Hepatocyte (in vitro differentiated cells): Measurements from ENCODE around the gene TRPM3. TPM values are rescaled to one million over a fixed set of nuclear protein-coding genes. Genes with fewer than 3 reads are reported as not detected.

ENCODE experiments used
- DNase-seq: peaks from one replicate; pipeline ENCODE4 v3.0.0-alpha.2; 2016; ENCODE audit warnings: low spot score
- H2AFZ ChIP-seq: fragments of 200-600 bp; sonication (generic); 2 replicates; pipeline ENCODE4 v1.6.0; 2016; ENCODE audit warnings: antibody characterized with exemption, mild to moderate bottlenecking
- H3K27ac ChIP-seq: fragments of 200-600 bp; sonication (generic); 2 replicates; pipeline ENCODE4 v1.5.1; 2016; ENCODE audit warnings: mild to moderate bottlenecking
- H3K27me3 ChIP-seq: fragments of 200-600 bp; sonication (generic); 2 replicates; pipeline ENCODE4 v1.6.1; 2016
- H3K36me3 ChIP-seq: fragments of 200-600 bp; sonication (generic); replicated peaks from 2 replicates; pipeline ENCODE4 v1.5.1; 2016; ENCODE audit warnings: low read depth; ENCODE audit not compliant: insufficient read depth
- H3K4me1 ChIP-seq: fragments of 200-600 bp; sonication (generic); 2 replicates; pipeline ENCODE4 v1.5.1; 2016; ENCODE audit warnings: mild to moderate bottlenecking, moderate library complexity; ENCODE audit not compliant: insufficient read depth
- H3K4me2 ChIP-seq: fragments of 200-600 bp; sonication (generic); 2 replicates; pipeline ENCODE4 v1.6.0; 2016
- H3K4me3 ChIP-seq: fragments of 200-600 bp; sonication (generic); 2 replicates; pipeline ENCODE4 v1.5.1; 2016; ENCODE audit warnings: mild to moderate bottlenecking
- H3K79me2 ChIP-seq: fragments of 200-600 bp; sonication (generic); 2 replicates; pipeline ENCODE4 v1.6.0; 2017; ENCODE audit warnings: mild to moderate bottlenecking
- H3K9me2 ChIP-seq: fragments of 200-600 bp; sonication (generic); replicated peaks from 2 replicates; pipeline ENCODE4 v1.6.0; 2017; ENCODE audit warnings: mild to moderate bottlenecking; ENCODE audit not compliant: insufficient read depth
- H3K9me3 ChIP-seq: fragments of 200-600 bp; sonication (generic); 2 replicates; pipeline ENCODE4 v1.5.1; 2016; ENCODE audit warnings: low read depth, mild to moderate bottlenecking
- H4K20me1 ChIP-seq: fragments of 200-600 bp; sonication (generic); 2 replicates; pipeline ENCODE4 v1.6.0; 2016; ENCODE audit warnings: mild to moderate bottlenecking; ENCODE audit not compliant: insufficient read depth, poor library complexity, severe bottlenecking
- EZH2 ChIP-seq: fragments of 200-600 bp; sonication (generic); IDR thresholded peaks from 2 replicates; pipeline ENCODE4 v1.6.1; 2016; ENCODE audit warnings: antibody characterized with exemption, mild to moderate bottlenecking, borderline replicate concordance
- EZH2phosphoT487 ChIP-seq: fragments of 200-600 bp; sonication (generic); IDR thresholded peaks from one replicate; pipeline ENCODE4 v1.6.1; 2018; ENCODE audit warnings: antibody characterized with exemption, mild to moderate bottlenecking, low read depth, moderate library complexity; ENCODE audit not compliant: unreplicated experiment, severe bottlenecking
- WGBS: methylation state at CpG from one replicate; pipeline ENCODE4 v1.1.6; 2016; ENCODE audit warnings: low lambda C conversion rate; ENCODE audit errors: missing lambda C conversion rate; 5-methylcytosine and 5-hydroxymethylcytosine counted together
- polyA plus RNA-seq: library from polyadenylated mRNA; unstranded; fragments of >200 nt; fragmentation: Nextera tagmentation; extraction: Ambion mirVana; gene quantifications from 2 replicates; pipeline ENCODE4 v1.2.1, GENCODE V29; 2016
- total RNA-seq: library from RNA; depleted of rRNA; stranded (reverse); fragments of >200 nt; gene quantifications from 2 replicates; pipeline ENCODE4 v1.2.3, GENCODE V29; 2014
- TF ChIP-seq, protein P1 (sequence below): fragments of 200-600 bp; sonication (generic); IDR thresholded peaks from 2 replicates; pipeline ENCODE4 v1.5.1; 2016; ENCODE audit warnings: antibody characterized with exemption, mild to moderate bottlenecking; ENCODE audit not compliant: poor library complexity

Gene TRPM3
- total and polyA plus RNA-seq, 2 experiments from 2014 or later = 0.60 to 0.68 TPM

DNA sequence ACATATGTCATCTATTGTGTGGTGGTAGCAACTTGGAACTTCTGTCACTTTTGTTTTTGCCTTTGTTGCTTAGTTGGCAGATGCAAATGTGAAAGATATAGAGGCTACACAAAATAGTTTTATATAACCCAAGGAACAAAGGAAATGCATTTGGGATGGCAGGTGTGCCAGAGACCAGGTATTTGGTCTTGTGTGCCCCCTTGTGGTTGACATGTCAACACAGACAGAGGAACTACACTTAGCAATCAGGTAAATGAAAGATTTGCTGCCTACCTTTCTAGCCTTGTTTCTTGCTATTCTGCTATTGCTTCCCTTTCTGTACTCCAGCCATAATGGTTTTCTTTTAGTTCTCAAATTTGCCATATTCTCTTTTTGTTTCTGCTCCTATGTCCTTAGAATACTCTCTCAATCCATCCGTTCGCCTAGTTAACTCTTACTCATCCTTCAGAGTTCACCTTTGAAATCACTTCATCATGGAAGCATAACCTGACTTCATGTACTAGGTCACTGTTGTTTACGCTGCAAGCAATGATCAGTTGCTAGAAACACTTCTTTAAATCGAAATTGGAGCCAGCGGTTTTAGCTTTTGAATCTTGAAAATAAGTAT, 119.5 kb downstream of the TRPM3 start:
- H3K9me3 ChIP-seq = peaks cover 14% of the 10 kb centered on the region
- no peak overlapping the region for H3K4me3 ChIP-seq
- no peak overlapping the region for H2AFZ ChIP-seq
- no peaks in the 10 kb centered on the region for H3K79me2 ChIP-seq
- 79% methylated on average over 5 of the region's 5 CpGs for WGBS
- DNase-seq = peak; percentile 56
- H3K4me1 ChIP-seq = no peaks in the 10 kb centered on the region
- H3K36me3 ChIP-seq = no peaks in the 10 kb centered on the region
- no peak overlapping the region for H3K4me2 ChIP-seq
- TF ChIP-seq, protein P1, sequence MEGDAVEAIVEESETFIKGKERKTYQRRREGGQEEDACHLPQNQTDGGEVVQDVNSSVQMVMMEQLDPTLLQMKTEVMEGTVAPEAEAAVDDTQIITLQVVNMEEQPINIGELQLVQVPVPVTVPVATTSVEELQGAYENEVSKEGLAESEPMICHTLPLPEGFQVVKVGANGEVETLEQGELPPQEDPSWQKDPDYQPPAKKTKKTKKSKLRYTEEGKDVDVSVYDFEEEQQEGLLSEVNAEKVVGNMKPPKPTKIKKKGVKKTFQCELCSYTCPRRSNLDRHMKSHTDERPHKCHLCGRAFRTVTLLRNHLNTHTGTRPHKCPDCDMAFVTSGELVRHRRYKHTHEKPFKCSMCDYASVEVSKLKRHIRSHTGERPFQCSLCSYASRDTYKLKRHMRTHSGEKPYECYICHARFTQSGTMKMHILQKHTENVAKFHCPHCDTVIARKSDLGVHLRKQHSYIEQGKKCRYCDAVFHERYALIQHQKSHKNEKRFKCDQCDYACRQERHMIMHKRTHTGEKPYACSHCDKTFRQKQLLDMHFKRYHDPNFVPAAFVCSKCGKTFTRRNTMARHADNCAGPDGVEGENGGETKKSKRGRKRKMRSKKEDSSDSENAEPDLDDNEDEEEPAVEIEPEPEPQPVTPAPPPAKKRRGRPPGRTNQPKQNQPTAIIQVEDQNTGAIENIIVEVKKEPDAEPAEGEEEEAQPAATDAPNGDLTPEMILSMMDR = peak; percentile 53
- TF ChIP-seq EZH2phosphoT487 = no peak
- no peaks in the 10 kb centered on the region for H4K20me1 ChIP-seq
- no peaks in the 10 kb centered on the region for H3K9me2 ChIP-seq
- no peaks in the 10 kb centered on the region for H3K27me3 ChIP-seq
- H3K27ac ChIP-seq = no peak overlapping the region

DNA sequence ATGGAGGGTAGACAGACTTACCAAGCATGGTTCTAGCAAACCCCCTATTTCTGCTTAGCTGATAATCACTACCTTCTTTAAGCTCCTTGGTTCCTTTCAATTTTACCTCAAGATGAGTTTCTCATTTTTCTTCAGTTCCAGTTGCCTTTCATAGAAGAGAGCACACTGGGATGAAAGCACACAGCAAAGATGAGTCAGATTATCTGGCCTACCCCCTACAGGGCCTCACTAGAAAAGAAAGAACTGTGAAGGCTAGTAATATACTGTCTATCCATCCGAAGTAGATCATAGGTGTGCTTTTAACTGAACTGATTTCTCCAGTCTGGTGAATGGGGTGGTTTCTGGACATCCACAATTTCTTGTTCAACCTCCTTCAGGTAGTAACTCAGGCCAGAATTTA, 122.5 kb downstream of the TRPM3 start:
- H3K36me3 ChIP-seq = no peaks in the 10 kb centered on the region
- no peak overlapping the region for H3K4me2 ChIP-seq
- H3K27ac ChIP-seq = no peak overlapping the region
- H3K79me2 ChIP-seq = no peaks in the 10 kb centered on the region
- no peaks in the 10 kb centered on the region for H3K27me3 ChIP-seq
- WGBS = 73% methylated on average over 1 of the region's 1 CpG
- no peak overlapping the region for H2AFZ ChIP-seq
- no peak for TF ChIP-seq EZH2phosphoT487
- no peak for TF ChIP-seq EZH2
- TF ChIP-seq, protein P1 = no peak
- no peaks in the 10 kb centered on the region for H3K9me3 ChIP-seq
- DNase-seq = no peak
- no peaks in the 10 kb centered on the region for H3K9me2 ChIP-seq
- H3K4me3 ChIP-seq = no peak overlapping the region
- H4K20me1 ChIP-seq = no peaks in the 10 kb centered on the region
- H3K4me1 ChIP-seq = no peaks in the 10 kb centered on the region

DNA sequence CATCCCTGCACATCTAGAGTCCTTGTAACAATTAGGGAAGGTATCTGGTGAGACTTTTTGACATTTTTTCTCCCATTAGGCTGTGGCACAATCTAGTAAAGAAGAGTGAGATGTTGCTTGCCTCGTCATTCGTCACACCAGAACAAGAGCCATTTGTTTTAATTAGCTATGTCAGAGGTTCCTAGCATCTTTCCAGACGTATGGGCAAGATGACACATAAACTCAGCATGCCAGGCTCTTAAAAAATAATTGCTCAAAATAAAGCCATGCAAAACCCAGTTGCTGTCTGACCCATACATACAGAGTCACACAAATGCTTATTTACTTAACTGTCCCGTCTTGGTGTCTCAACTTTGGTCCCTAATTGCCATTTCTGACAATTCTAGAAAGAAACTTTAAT, 125.9 kb downstream of the TRPM3 start:
- TF ChIP-seq, protein P1 = no peak
- TF ChIP-seq EZH2phosphoT487 = no peak
- no peak overlapping the region for H3K4me2 ChIP-seq
- no peaks in the 10 kb centered on the region for H3K9me2 ChIP-seq
- H3K4me3 ChIP-seq = no peak overlapping the region
- H3K36me3 ChIP-seq = no peaks in the 10 kb centered on the region
- H3K27me3 ChIP-seq = no peaks in the 10 kb centered on the region
- no peak overlapping the region for H3K27ac ChIP-seq
- no peaks in the 10 kb centered on the region for H3K9me3 ChIP-seq
- no peaks in the 10 kb centered on the region for H3K4me1 ChIP-seq
- no peaks in the 10 kb centered on the region for H3K79me2 ChIP-seq
- no peaks in the 10 kb centered on the region for H4K20me1 ChIP-seq
- WGBS = 74% methylated on average over 4 of the region's 4 CpGs
- H2AFZ ChIP-seq = no peak overlapping the region
- DNase-seq = no peak

DNA sequence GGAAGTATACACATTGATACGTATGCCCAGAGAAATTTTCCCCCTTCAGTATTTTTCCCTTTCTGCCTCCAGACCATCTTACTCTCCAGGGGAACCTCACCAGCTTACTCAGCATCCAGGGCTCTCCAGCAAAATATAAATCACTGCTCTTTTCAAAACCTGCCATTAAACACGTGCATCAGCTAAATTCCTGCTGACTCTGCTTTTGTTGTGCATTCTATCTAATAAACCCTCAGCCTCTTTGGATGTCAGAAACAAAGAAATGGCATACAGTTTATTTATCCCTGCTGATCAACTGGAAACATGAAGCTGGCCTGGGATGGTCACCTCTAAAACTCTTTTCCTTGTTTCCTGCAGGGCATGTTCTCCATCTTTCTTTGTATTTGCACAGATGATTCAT, 126.8 kb downstream of the TRPM3 start:
- TF ChIP-seq, protein P1 = no peak
- TF ChIP-seq EZH2phosphoT487 = no peak
- no peak for TF ChIP-seq EZH2

More for the DNA sequence above, 126.8 kb downstream of the TRPM3 start:
- no peaks in the 10 kb centered on the region for H3K36me3 ChIP-seq
- H2AFZ ChIP-seq = no peak overlapping the region
- no peaks in the 10 kb centered on the region for H3K9me3 ChIP-seq
- H3K27ac ChIP-seq = no peak overlapping the region
- no peak overlapping the region for H3K4me2 ChIP-seq
- 56% methylated on average over 2 of the region's 2 CpGs for WGBS
- no peaks in the 10 kb centered on the region for H4K20me1 ChIP-seq
- no peak overlapping the region for H3K4me3 ChIP-seq
- H3K9me2 ChIP-seq = no peaks in the 10 kb centered on the region
- no peaks in the 10 kb centered on the region for H3K27me3 ChIP-seq
- H3K79me2 ChIP-seq = no peaks in the 10 kb centered on the region
- peaks cover 9% of the 10 kb centered on the region for H3K4me1 ChIP-seq
- no peak for DNase-seq
